GM11168 (cell line): ENCODE data around the gene C3orf33.

Experiments used
- in situ Hi-C: fragments of 300-500 bp; cut with MboI; formaldehyde crosslinking; loops from one replicate; pipeline ENCODE4 v1.12.0; 2022; ENCODE audit warnings: low sequenced_read_pairs; ENCODE audit not compliant: unreplicated experiment

Gene C3orf33

GRCh38 chr3:155744010-155744625, 62.0 kb downstream of the C3orf33 start:
- in situ Hi-C loops = no loop called here

- in situ Hi-C loops = no loop called here
Measured at GRCh38 chr3:155743606-155744005, 62.5 kb downstream of the C3orf33 start.

- in situ Hi-C loops = no loop called here
Measured at GRCh38 chr3:155742349-155742965, 63.6 kb downstream of the C3orf33 start.

- in situ Hi-C loops = no loop called here
Measured at GRCh38 chr3:155741603-155742002, 64.5 kb downstream of the C3orf33 start.

- in situ Hi-C loops = no loop called here
Measured at GRCh38 chr3:155741101-155741500, 65.0 kb downstream of the C3orf33 start.

- in situ Hi-C loops = no loop called here
Measured at GRCh38 chr3:155739154-155739553, 66.9 kb downstream of the C3orf33 start.

- in situ Hi-C loops = no loop called here
Measured at GRCh38 chr3:155738580-155739076, 67.5 kb downstream of the C3orf33 start.

- in situ Hi-C loops = no loop called here
Measured at GRCh38 chr3:155737844-155738460, 68.1 kb downstream of the C3orf33 start.

GRCh38 chr3:155736381-155736780, 69.7 kb downstream of the C3orf33 start:
- in situ Hi-C loops = no loop called here

GRCh38 chr3:155730843-155731242, 75.2 kb downstream of the C3orf33 start:
- in situ Hi-C loops = no loop called here

- in situ Hi-C loops = no loop called here
Measured at GRCh38 chr3:155727836-155728235, 78.2 kb downstream of the C3orf33 start.

- in situ Hi-C loops = loop anchor here (25.0 kb wide), 1 partner anchor 1377 kb away; no protein-coding TSS in a partner anchor
Measured at GRCh38 chr3:155714295-155714718, 91.8 kb downstream of the C3orf33 start.
